Adrenal gland (tissue), 12 donors: ENCODE results near the gene FOXO1. TPM values are rescaled to one million over a fixed set of nuclear protein-coding genes. Genes with fewer than 3 reads are reported as not detected.

Source experiments
- DNase-seq, 7 donors: peaks; one replicate each; pipeline ENCODE4 v3.0.0-alpha.2; 2019 to 2020
- H3K27ac ChIP-seq, 5 donors: fragments of 200-600 bp; sonication (generic) in 4 of 5; 1 replicate in 3 of 5; 2 replicates in 2 of 5; pipeline versions ENCODE4 v1.5.1 to v1.8.0; 2016 to 2020; ENCODE audit warnings: mild to moderate bottlenecking in 1 of 5
- H3K27me3 ChIP-seq: fragments of 200-600 bp; 2 replicates; pipeline ENCODE4 v1.8.0; 2021
- H3K36me3 ChIP-seq, 2 donors: fragments of 200-600 bp; replicated peaks in 1 of 2; 1 replicate in 1 of 2; 2 replicates in 1 of 2; pipeline versions ENCODE4 v1.5.1 to v1.8.0; 2018 to 2022
- H3K4me1 ChIP-seq, 2 donors: fragments of 200-600 bp; replicated peaks in 1 of 2; 1 replicate in 1 of 2; 2 replicates in 1 of 2; pipeline versions ENCODE4 v1.5.1 to v1.8.0; 2018 to 2021
- H3K4me3 ChIP-seq, 4 donors: fragments of 200-600 bp; sonication (generic) in 3 of 4; one replicate each; pipeline ENCODE4 v1.5.1; 2016 to 2018
- H3K9me3 ChIP-seq, 3 donors: fragments of 200-600 bp; sonication (generic) in 1 of 3; replicated peaks in 1 of 3; 1 replicate in 2 of 3; 2 replicates in 1 of 3; pipeline versions ENCODE4 v1.5.1 to v1.8.0; 2016 to 2021
- POLR2A ChIP-seq, 2 donors: fragments of 450-650 bp; IDR thresholded peaks; one replicate each; pipeline ENCODE4 v1.6.1; 2017; ENCODE audit warnings: antibody characterized with exemption in 2 of 2, mild to moderate bottlenecking in 2 of 2, moderate library complexity in 1 of 2
- WGBS, 4 donors: extraction: QIAGEN DNeasy Blood & Tissue Kit in 2 of 4; methylation state at CpG; one replicate each; pipeline versions ENCODE4 v1.1.5 to v1.1.7; 2013 to 2017; 5-methylcytosine and 5-hydroxymethylcytosine counted together
- intact Hi-C, 2 donors: fragments of 100-400 bp; cut with DNase I; formaldehyde crosslinking; loops; one replicate each; pipeline versions ENCODE4 v1.14.1 to v1.15.0; 2022 to 2023
- polyA plus RNA-seq, 3 donors: library from polyadenylated mRNA; stranded (reverse); fragments of 200-250 nt in 2 of 3; fragments of 350-450 nt in 1 of 3; fragmentation: Illumina TruSeq in 1 of 3; extraction: RNeasy Lipid Tissue Mini Kit (QIAGEN cat#74804) in 1 of 3; gene quantifications; one replicate each; pipeline ENCODE4 v1.2.3, GENCODE V29; 2013 to 2014
- total RNA-seq, 9 donors: library from RNA; depleted of rRNA in 4 of 9; stranded (reverse); fragments of >200 nt in 4 of 9; fragments of 120-200 nt in 1 of 9; fragmentation: NEBNext Ultra II Directional in 1 of 9; extraction: Animal tissue kit (Norgen Biotek cat#: 25700) in 1 of 9; gene quantifications; one replicate each; pipeline versions ENCODE4 v1.1.0 to v1.2.4, GENCODE V29; 2013 to 2023
- TF ChIP-seq, protein P1 (sequence below), 6 experiments: fragments of 450-650 bp in 4 of 6; fragments of 200-600 bp in 2 of 6; sonication (generic) in 1 of 6; IDR thresholded peaks; 1 replicate in 5 of 6; 2 replicates in 1 of 6; pipeline versions ENCODE4 v1.5.1 to v1.8.0; 2016 to 2021; ENCODE audit warnings: antibody characterized with exemption in 6 of 6, mild to moderate bottlenecking in 2 of 6, moderate library complexity in 1 of 6
- donor health status: healthy with polysubstance abuse.
- donor health status: Bipolar disorder and iron deficiency.
- donor health status: DM: yes; HTN: yes; CAD: no.
- donor health status: DM: no; HTN: no; CAD: no.
- donor health status: DM: no; HTN: no; CAD: no.
- donor health status: DM: yes; HTN: yes; CAD: no.

FOXO1 gene
- total and polyA plus RNA-seq, 12 donors = 4.3 to 35.4 (median 21.5) TPM

DNA sequence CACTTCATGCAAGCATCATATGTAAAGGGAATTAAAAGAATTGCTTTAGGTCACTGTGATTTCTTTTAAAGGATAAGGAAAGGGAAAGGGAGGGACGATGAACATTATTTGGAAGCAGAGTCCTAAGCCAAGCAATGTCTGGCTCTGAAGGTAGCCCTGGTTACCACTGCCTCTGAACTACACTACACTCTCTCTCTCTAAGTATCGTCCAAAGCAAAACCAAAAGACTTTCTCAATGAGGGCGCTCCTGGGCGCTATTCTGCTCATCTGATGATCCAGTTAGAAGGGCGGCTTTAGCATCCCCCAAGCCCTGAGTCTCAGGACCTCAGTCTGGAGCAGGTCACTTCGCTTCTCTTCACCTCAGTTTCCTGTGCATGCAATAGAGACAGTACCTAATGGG lies 26.2 kb downstream of the FOXO1 start:
- Histone ChIP-seq H3K4me1 (peaks cover 31 to 48% of the 10 kb centered on the region in 2 donors), H3K36me3 (no peaks in the 10 kb centered on the region), H3K27me3 (no peaks in the 10 kb centered on the region), H3K4me3 (no peak overlapping the region), H3K9me3 (no peaks in the 10 kb centered on the region), H3K27ac (peak overlapping the region in 3 of 5 donors; percentile 7 to 85 (median 82))
- DNase-seq = peak in 1 of 7 donors; percentile 42
- intact Hi-C loops = no loop called here
- 74 to 80% (median 78%) methylated on average over 6 of the region's 6 CpGs for WGBS, 4 donors
- TF ChIP-seq, protein P1, sequence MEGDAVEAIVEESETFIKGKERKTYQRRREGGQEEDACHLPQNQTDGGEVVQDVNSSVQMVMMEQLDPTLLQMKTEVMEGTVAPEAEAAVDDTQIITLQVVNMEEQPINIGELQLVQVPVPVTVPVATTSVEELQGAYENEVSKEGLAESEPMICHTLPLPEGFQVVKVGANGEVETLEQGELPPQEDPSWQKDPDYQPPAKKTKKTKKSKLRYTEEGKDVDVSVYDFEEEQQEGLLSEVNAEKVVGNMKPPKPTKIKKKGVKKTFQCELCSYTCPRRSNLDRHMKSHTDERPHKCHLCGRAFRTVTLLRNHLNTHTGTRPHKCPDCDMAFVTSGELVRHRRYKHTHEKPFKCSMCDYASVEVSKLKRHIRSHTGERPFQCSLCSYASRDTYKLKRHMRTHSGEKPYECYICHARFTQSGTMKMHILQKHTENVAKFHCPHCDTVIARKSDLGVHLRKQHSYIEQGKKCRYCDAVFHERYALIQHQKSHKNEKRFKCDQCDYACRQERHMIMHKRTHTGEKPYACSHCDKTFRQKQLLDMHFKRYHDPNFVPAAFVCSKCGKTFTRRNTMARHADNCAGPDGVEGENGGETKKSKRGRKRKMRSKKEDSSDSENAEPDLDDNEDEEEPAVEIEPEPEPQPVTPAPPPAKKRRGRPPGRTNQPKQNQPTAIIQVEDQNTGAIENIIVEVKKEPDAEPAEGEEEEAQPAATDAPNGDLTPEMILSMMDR (IDR thresholded peaks at IDR 0.05) = no peak
- TF ChIP-seq POLR2A (IDR thresholded peaks at IDR 0.05) = no peak

DNA sequence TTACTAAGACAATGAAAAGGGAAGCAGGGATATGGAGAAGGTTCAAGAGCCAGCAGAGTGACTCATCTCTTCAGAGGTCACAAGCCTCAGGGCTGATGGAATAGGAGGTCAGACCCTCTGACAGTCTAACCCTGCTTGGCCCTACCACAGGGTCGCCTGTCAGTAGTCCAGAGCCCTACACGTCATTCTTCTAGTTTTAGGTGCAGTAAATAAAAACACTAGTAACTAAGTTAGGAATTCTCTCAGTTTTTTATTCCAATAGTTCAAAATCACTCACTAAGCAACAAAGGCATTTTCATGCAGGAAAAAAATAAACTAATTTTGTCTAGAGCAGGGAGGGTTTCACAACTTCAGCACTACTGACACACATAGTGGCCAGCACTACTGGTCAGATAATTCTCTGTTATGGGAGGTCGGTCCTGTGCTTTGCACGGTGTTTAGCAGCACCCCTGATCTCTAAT lies 27.2 kb downstream of the FOXO1 start:
- peak overlapping the region in 4 of 5 donors; percentile 7 to 85 (median 77) for H3K27ac ChIP-seq
- H3K36me3 ChIP-seq = no peaks in the 10 kb centered on the region
- no peaks in the 10 kb centered on the region for H3K9me3 ChIP-seq
- no peak for TF ChIP-seq POLR2A (IDR thresholded peaks at IDR 0.05)
- TF ChIP-seq, protein P1 (IDR thresholded peaks at IDR 0.05) = no peak
- peak; percentile 61 to 82 (median 72) for DNase-seq
- H3K4me1 ChIP-seq = peaks cover 29 to 46% of the 10 kb centered on the region in 2 donors
- intact Hi-C loops = no loop called here
- H3K27me3 ChIP-seq = no peaks in the 10 kb centered on the region
- peak overlapping the region in 1 of 4 donors; percentile 5 for H3K4me3 ChIP-seq
- 8 to 18% (median 15%) methylated on average over 4 of the region's 4 CpGs for WGBS, 4 donors

DNA sequence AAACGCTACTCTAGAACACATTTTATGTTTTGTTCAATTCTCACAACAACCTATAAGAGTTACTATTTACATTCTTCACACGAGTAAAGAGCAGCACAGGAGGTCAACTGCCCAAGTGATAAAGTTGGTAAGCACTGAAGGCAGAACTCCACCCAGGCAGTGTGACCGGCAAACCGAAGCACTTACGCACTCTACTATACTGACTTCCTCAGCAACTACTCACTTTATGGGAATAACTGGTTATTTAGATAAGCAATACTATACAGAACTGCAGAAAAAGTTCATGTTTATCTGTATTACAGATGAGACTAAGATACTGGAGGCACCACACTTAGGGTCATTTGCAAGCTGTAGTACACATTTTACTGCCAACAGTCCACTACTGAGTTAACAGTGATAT lies 28.8 kb downstream of the FOXO1 start:
- 18 to 35% (median 26%) methylated on average over 5 of the region's 5 CpGs for WGBS, 4 donors

DNA sequence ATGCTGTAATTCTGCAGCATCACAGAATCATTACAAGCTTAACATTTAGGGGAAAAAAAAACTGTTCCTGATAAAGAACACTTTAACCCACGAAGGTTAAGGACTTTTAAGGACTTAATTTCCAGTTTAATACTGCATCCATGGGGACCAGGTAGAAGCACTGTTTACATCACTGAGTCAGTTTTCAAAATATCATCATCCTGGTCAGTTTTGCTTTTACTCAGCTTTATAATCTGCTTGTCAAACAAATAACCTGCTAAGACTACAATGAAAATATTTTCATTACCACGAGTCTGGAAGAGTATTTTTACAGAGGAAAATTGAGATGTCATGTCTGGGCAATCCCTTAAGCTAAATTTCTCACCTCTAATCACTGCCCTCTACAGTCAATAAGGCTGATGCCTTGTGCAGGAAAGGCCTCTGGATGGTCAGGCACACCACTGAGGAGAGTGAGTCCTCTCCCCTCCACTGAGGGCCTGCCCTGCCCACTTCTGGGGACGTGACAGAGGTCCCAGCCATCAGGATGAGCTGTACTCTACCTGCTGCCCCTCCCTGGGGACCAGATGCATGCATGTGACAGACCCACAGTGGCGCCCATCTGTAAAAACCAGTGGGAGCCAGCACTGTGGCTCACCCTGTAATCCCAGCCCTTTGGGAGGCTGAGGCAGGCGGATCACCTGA lies 31.0 kb downstream of the FOXO1 start:
- TF ChIP-seq POLR2A (IDR thresholded peaks at IDR 0.05) = no peak
- TF ChIP-seq, protein P1 (IDR thresholded peaks at IDR 0.05) = no peak
- Histone ChIP-seq H3K27me3 (no peaks in the 10 kb centered on the region), H3K27ac (peak overlapping the region in 1 of 5 donors; percentile 14), H3K4me1 (peaks cover 37 to 56% of the 10 kb centered on the region in 2 donors), H3K36me3 (no peaks in the 10 kb centered on the region), H3K9me3 (no peaks in the 10 kb centered on the region), H3K4me3 (no peak overlapping the region)
- DNase-seq = no peak
- intact Hi-C loops = no loop called here
- 63 to 66% (median 65%) methylated on average over 5 of the region's 5 CpGs for WGBS, 4 donors

More for the DNA sequence above, 28.8 kb downstream of the FOXO1 start:
- no peak for TF ChIP-seq POLR2A (IDR thresholded peaks at IDR 0.05)
- TF ChIP-seq, protein P1 (IDR thresholded peaks at IDR 0.05) = no peak
- peak overlapping the region in 4 of 5 donors; percentile 16 to 82 (median 42) for H3K27ac ChIP-seq
- intact Hi-C loops = no loop called here
- no peaks in the 10 kb centered on the region for H3K9me3 ChIP-seq
- H3K4me3 ChIP-seq = no peak overlapping the region
- H3K36me3 ChIP-seq = no peaks in the 10 kb centered on the region
- DNase-seq = no peak
- peaks cover 29 to 52% of the 10 kb centered on the region in 2 donors for H3K4me1 ChIP-seq
- H3K27me3 ChIP-seq = no peaks in the 10 kb centered on the region
